ENCODE data around the gene CDCA7L. TPM values are rescaled to one million over a fixed set of nuclear protein-coding genes. Genes with fewer than 3 reads are reported as not detected.

Gene CDCA7L
- total and polyA plus RNA-seq, 4 donors, result 9.8 to 51.1 (median 21.5) TPM

GRCh38 chr7:21911341-21911875 is 34.3 kb downstream of the CDCA7L start:
- DNase-seq, result no peak
- Histone ChIP-seq H3K27ac (ENCODE audit: low read depth in 1 of 2, low read length in 1 of 2) (peak overlapping the region in 1 of 2 donors; percentile 24), H3K9ac (ENCODE audit: insufficient read depth in 1 of 2, low read length in 2 of 2) (no peak overlapping the region), H3K27me3 (ENCODE audit: control insufficient read depth in 3 of 3, insufficient read depth in 3 of 3, low read length in 2 of 3) (no peaks in the 10 kb centered on the region), H3K9me3 (ENCODE audit: control insufficient read depth in 4 of 4, insufficient read depth in 3 of 4, low read length in 3 of 4) (no peaks in the 10 kb centered on the region), H3K4me3 (no peak overlapping the region), H3K36me3 (ENCODE audit: control insufficient read depth in 4 of 4, insufficient read depth in 4 of 4, low read length in 4 of 4) (peaks cover under 1 to 25% (median 14%) of the 10 kb centered on the region in 4 donors), H3K4me1 (ENCODE audit: control insufficient read depth in 5 of 5, insufficient read depth in 5 of 5, low read length in 5 of 5) (peaks cover 0 to 11% (median 2%) of the 10 kb centered on the region in 5 donors)
- 89 to 90% methylated on average over 8 of the region's 8 CpGs for WGBS, 2 donors
- TF ChIP-seq, protein P1, sequence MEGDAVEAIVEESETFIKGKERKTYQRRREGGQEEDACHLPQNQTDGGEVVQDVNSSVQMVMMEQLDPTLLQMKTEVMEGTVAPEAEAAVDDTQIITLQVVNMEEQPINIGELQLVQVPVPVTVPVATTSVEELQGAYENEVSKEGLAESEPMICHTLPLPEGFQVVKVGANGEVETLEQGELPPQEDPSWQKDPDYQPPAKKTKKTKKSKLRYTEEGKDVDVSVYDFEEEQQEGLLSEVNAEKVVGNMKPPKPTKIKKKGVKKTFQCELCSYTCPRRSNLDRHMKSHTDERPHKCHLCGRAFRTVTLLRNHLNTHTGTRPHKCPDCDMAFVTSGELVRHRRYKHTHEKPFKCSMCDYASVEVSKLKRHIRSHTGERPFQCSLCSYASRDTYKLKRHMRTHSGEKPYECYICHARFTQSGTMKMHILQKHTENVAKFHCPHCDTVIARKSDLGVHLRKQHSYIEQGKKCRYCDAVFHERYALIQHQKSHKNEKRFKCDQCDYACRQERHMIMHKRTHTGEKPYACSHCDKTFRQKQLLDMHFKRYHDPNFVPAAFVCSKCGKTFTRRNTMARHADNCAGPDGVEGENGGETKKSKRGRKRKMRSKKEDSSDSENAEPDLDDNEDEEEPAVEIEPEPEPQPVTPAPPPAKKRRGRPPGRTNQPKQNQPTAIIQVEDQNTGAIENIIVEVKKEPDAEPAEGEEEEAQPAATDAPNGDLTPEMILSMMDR (IDR thresholded peaks at IDR 0.05; ENCODE audit: control extremely low read depth, extremely low read depth), result no peak
- ATAC-seq (ENCODE audit: insufficient read depth, low FRiP score), result no peak

- no peak overlapping the region for H3K4me3 ChIP-seq
- no peak overlapping the region for H3K9ac ChIP-seq (ENCODE audit: insufficient read depth in 1 of 2, low read length in 2 of 2)
- H3K27me3 ChIP-seq (ENCODE audit: control insufficient read depth in 3 of 3, insufficient read depth in 3 of 3, low read length in 2 of 3), result no peaks in the 10 kb centered on the region
- no peak for DNase-seq
- TF ChIP-seq, protein P1 (IDR thresholded peaks at IDR 0.05; ENCODE audit: control extremely low read depth, extremely low read depth), result no peak
- peaks cover 10 to 31% (median 21%) of the 10 kb centered on the region in 4 donors for H3K36me3 ChIP-seq (ENCODE audit: control insufficient read depth in 4 of 4, insufficient read depth in 4 of 4, low read length in 4 of 4)
- H3K27ac ChIP-seq (ENCODE audit: low read depth in 1 of 2, low read length in 1 of 2), result peak overlapping the region in 1 of 2 donors; percentile 71
- 88 to 90% methylated on average over 6 of the region's 6 CpGs for WGBS, 2 donors
- no peaks in the 10 kb centered on the region for H3K9me3 ChIP-seq (ENCODE audit: control insufficient read depth in 4 of 4, insufficient read depth in 3 of 4, low read length in 3 of 4)
- H3K4me1 ChIP-seq (ENCODE audit: control insufficient read depth in 5 of 5, insufficient read depth in 5 of 5, low read length in 5 of 5), result peaks cover 0 to 11% (median 2%) of the 10 kb centered on the region in 5 donors
- ATAC-seq (ENCODE audit: insufficient read depth, low FRiP score), result no peak
Measured at GRCh38 chr7:21910253-21910652, 35.4 kb downstream of the CDCA7L start.

DNA sequence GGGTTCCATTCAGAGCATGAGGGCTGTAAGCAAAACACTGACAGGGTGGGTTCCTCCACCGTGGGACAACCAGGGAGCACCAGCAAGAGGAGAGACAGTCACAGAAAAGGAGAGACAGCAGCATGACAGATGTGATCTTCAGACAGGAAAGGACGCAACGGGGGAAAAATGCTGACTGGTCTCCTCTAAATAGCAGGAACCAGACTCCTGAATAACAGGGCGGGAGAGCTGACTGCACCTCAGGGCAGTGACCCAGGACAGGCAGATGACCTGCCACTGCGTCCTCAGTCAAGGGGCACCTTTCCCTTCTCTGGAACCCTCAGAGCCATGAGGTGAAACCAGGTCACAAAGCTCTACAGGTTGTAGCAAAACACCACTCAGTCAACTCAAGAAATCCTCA is 37.0 kb downstream of the CDCA7L start:
- no peak overlapping the region for H3K9ac ChIP-seq (ENCODE audit: insufficient read depth in 1 of 2, low read length in 2 of 2)
- no peak overlapping the region for H3K4me3 ChIP-seq
- no peaks in the 10 kb centered on the region for H3K9me3 ChIP-seq (ENCODE audit: control insufficient read depth in 4 of 4, insufficient read depth in 3 of 4, low read length in 3 of 4)
- no peaks in the 10 kb centered on the region for H3K27me3 ChIP-seq (ENCODE audit: control insufficient read depth in 3 of 3, insufficient read depth in 3 of 3, low read length in 2 of 3)
- H3K27ac ChIP-seq (ENCODE audit: low read depth in 1 of 2, low read length in 1 of 2), result peak overlapping the region in 1 of 2 donors; percentile 41
- H3K4me1 ChIP-seq (ENCODE audit: control insufficient read depth in 5 of 5, insufficient read depth in 5 of 5, low read length in 5 of 5), result peaks cover 0 to 11% (median 2%) of the 10 kb centered on the region in 5 donors
- ATAC-seq (ENCODE audit: insufficient read depth, low FRiP score) (no peak), DNase-seq (no peak)
- H3K36me3 ChIP-seq (ENCODE audit: control insufficient read depth in 4 of 4, insufficient read depth in 4 of 4, low read length in 4 of 4), result peaks cover 10 to 28% (median 25%) of the 10 kb centered on the region in 4 donors
- TF ChIP-seq, protein P1 (IDR thresholded peaks at IDR 0.05; ENCODE audit: control extremely low read depth, extremely low read depth), result no peak
- WGBS, 2 donors, result 85 to 93% methylated on average over 5 of the region's 5 CpGs
